Measurements from ENCODE around the gene DCN.

DNA sequence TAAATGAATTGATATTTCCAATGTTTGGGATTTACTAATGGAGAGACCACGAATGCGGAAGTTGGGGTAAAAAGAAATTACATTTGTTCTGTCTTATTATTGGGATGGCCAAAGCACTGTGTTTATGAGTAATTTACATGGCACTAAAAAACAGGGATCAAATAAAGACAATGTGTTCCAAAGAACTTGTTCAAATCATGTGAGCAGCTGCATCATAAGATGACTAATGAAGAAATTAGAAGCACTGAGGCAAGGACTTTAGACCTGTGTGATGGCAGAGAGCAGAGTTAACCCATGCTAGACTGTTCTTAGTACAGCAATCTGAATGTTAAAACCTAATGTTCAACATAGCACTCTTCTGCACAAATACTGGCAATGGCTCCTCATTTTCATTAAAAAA, 34.3 kb upstream of the DCN start:
- TF ChIP-seq, protein P1, sequence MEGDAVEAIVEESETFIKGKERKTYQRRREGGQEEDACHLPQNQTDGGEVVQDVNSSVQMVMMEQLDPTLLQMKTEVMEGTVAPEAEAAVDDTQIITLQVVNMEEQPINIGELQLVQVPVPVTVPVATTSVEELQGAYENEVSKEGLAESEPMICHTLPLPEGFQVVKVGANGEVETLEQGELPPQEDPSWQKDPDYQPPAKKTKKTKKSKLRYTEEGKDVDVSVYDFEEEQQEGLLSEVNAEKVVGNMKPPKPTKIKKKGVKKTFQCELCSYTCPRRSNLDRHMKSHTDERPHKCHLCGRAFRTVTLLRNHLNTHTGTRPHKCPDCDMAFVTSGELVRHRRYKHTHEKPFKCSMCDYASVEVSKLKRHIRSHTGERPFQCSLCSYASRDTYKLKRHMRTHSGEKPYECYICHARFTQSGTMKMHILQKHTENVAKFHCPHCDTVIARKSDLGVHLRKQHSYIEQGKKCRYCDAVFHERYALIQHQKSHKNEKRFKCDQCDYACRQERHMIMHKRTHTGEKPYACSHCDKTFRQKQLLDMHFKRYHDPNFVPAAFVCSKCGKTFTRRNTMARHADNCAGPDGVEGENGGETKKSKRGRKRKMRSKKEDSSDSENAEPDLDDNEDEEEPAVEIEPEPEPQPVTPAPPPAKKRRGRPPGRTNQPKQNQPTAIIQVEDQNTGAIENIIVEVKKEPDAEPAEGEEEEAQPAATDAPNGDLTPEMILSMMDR (IDR thresholded peaks at IDR 0.05), result no peak
- no peak for TF ChIP-seq POLR2A (IDR thresholded peaks at IDR 0.05)

All from right lobe of liver (tissue), 4 donors.